Measurements from ENCODE around the gene NOA1. TPM values are rescaled to one million over a fixed set of nuclear protein-coding genes. Genes with fewer than 3 reads are reported as not detected.
"Not testable (repeated sequence)": the region's sequence is repeated elsewhere in the genome, so short reads cannot be mapped to it uniquely, and the experiment has no call there.

Gene NOA1
- total and polyA plus RNA-seq, 2 donors from 2014 or later: 8.7 to 14.2 TPM

- H3K4me3 ChIP-seq (ENCODE audit: low read length in 3 of 3): no peak overlapping the region
- intact Hi-C loops (cut with DNase I): no loop called here
- peaks cover 0 to 5% (median 2%) of the 10 kb centered on the region in 3 donors for H3K36me3 ChIP-seq (ENCODE audit: control insufficient read depth in 2 of 3, insufficient read depth in 3 of 3, low read length in 3 of 3)
- no peaks in the 10 kb centered on the region for H3K27me3 ChIP-seq (ENCODE audit: control insufficient read depth, insufficient read depth, low read length)
- FAIRE-seq (no peak), DNase-seq (no peak)
- no peaks in the 10 kb centered on the region for H3K4me1 ChIP-seq (ENCODE audit: control insufficient read depth in 2 of 3, insufficient read depth in 2 of 3, low read depth in 1 of 3, low read length in 3 of 3)
- H3K9me3 ChIP-seq (ENCODE audit: control insufficient read depth in 2 of 3, insufficient read depth in 1 of 3, low read length in 3 of 3): no peaks in the 10 kb centered on the region
- no peak overlapping the region for H3K9ac ChIP-seq (ENCODE audit: low read length in 3 of 3)
- TF ChIP-seq CTCF (IDR thresholded peaks at IDR 0.05; ENCODE audit: borderline replicate concordance, extremely low read depth, insufficient read depth): no peak
- no peak overlapping the region for H3K27ac ChIP-seq (ENCODE audit: low read depth in 2 of 2, low read length in 2 of 2)
Observed at GRCh38 chr4:56937262-56937661, 40.1 kb downstream of the NOA1 start.

- no peak for TF ChIP-seq CTCF (IDR thresholded peaks at IDR 0.05; ENCODE audit: borderline replicate concordance, extremely low read depth, insufficient read depth)
- Histone ChIP-seq H3K9me3 (ENCODE audit: control insufficient read depth in 2 of 3, insufficient read depth in 1 of 3, low read length in 3 of 3) (no peaks in the 10 kb centered on the region), H3K36me3 (ENCODE audit: control insufficient read depth in 2 of 3, insufficient read depth in 3 of 3, low read length in 3 of 3) (peaks cover 7 to 16% (median 12%) of the 10 kb centered on the region in 3 donors), H3K4me1 (ENCODE audit: control insufficient read depth in 2 of 3, insufficient read depth in 2 of 3, low read depth in 1 of 3, low read length in 3 of 3) (no peaks in the 10 kb centered on the region), H3K9ac (ENCODE audit: low read length in 3 of 3) (no peak overlapping the region), H3K27ac (ENCODE audit: low read depth in 2 of 2, low read length in 2 of 2) (no peak overlapping the region), H3K4me3 (ENCODE audit: low read length in 3 of 3) (no peak overlapping the region), H3K27me3 (ENCODE audit: control insufficient read depth, insufficient read depth, low read length) (no peaks in the 10 kb centered on the region)
- FAIRE-seq: no peak
- intact Hi-C loops (cut with DNase I): no loop called here
- DNase-seq: no peak
Observed at GRCh38 chr4:56931924-56932323, 45.5 kb downstream of the NOA1 start.

- Histone ChIP-seq H3K4me3 (ENCODE audit: low read length in 3 of 3) (no peak overlapping the region), H3K27me3 (ENCODE audit: control insufficient read depth, insufficient read depth, low read length) (no peaks in the 10 kb centered on the region), H3K27ac (ENCODE audit: low read depth in 2 of 2, low read length in 2 of 2) (no peak overlapping the region), H3K9ac (ENCODE audit: low read length in 3 of 3) (no peak overlapping the region), H3K4me1 (ENCODE audit: control insufficient read depth in 2 of 3, insufficient read depth in 2 of 3, low read depth in 1 of 3, low read length in 3 of 3) (no peaks in the 10 kb centered on the region), H3K36me3 (ENCODE audit: control insufficient read depth in 2 of 3, insufficient read depth in 3 of 3, low read length in 3 of 3) (peaks cover 7 to 16% (median 12%) of the 10 kb centered on the region in 3 donors), H3K9me3 (ENCODE audit: control insufficient read depth in 2 of 3, insufficient read depth in 1 of 3, low read length in 3 of 3) (no peaks in the 10 kb centered on the region)
- TF ChIP-seq CTCF (IDR thresholded peaks at IDR 0.05; ENCODE audit: borderline replicate concordance, extremely low read depth, insufficient read depth): no peak
- FAIRE-seq (no peak), DNase-seq (no peak)
- intact Hi-C loops (cut with DNase I): no loop called here
Observed at GRCh38 chr4:56930638-56931037, 46.8 kb downstream of the NOA1 start.

- Histone ChIP-seq H3K4me1 (ENCODE audit: control insufficient read depth in 2 of 3, insufficient read depth in 2 of 3, low read depth in 1 of 3, low read length in 3 of 3) (no peaks in the 10 kb centered on the region), H3K27ac (ENCODE audit: low read depth in 2 of 2, low read length in 2 of 2) (no peak overlapping the region), H3K9me3 (ENCODE audit: control insufficient read depth in 2 of 3, insufficient read depth in 1 of 3, low read length in 3 of 3) (no peaks in the 10 kb centered on the region), H3K36me3 (ENCODE audit: control insufficient read depth in 2 of 3, insufficient read depth in 3 of 3, low read length in 3 of 3) (peaks cover 9 to 23% (median 14%) of the 10 kb centered on the region in 3 donors), H3K9ac (ENCODE audit: low read length in 3 of 3) (no peak overlapping the region), H3K4me3 (ENCODE audit: low read length in 3 of 3) (no peak overlapping the region), H3K27me3 (ENCODE audit: control insufficient read depth, insufficient read depth, low read length) (no peaks in the 10 kb centered on the region)
- intact Hi-C loops (cut with DNase I): no loop called here
- DNase-seq (no peak), FAIRE-seq (no peak)
- no peak for TF ChIP-seq CTCF (IDR thresholded peaks at IDR 0.05; ENCODE audit: borderline replicate concordance, extremely low read depth, insufficient read depth)
Observed at GRCh38 chr4:56927196-56927595, 50.2 kb downstream of the NOA1 start.

GRCh38 chr4:56914977-56915376 is 62.4 kb downstream of the NOA1 start:
- H3K9me3 ChIP-seq (ENCODE audit: control insufficient read depth in 2 of 3, insufficient read depth in 1 of 3, low read length in 3 of 3); intact Hi-C loops (cut with DNase I); H3K4me3 ChIP-seq (ENCODE audit: low read length in 3 of 3); FAIRE-seq; DNase-seq; H3K9ac ChIP-seq (ENCODE audit: low read length in 3 of 3); H3K27me3 ChIP-seq (ENCODE audit: control insufficient read depth, insufficient read depth, low read length); H3K27ac ChIP-seq (ENCODE audit: low read depth in 2 of 2, low read length in 2 of 2); H3K4me1 ChIP-seq (ENCODE audit: control insufficient read depth in 2 of 3, insufficient read depth in 2 of 3, low read depth in 1 of 3, low read length in 3 of 3): not testable (repeated sequence)
- H3K36me3 ChIP-seq (ENCODE audit: control insufficient read depth in 2 of 3, insufficient read depth in 3 of 3, low read length in 3 of 3): peaks cover under 1 to 14% (median 3%) of the 10 kb centered on the region in 3 donors
